Stimulated activated CD4-positive, alpha-beta T cell treated with anti-CD3 and anti-CD28 coated beads, Interleukin-1b, Interleukin-23, amount 100 ng/mL, for 4 hours (primary cell): ENCODE results near the gene GPHN.

Experiments used
- DNase-seq, 2 donors: peaks; one replicate each; pipeline ENCODE4 v3.0.0-alpha.2; 2020; ENCODE audit warnings: low read depth in 2 of 2

GPHN gene

DNA sequence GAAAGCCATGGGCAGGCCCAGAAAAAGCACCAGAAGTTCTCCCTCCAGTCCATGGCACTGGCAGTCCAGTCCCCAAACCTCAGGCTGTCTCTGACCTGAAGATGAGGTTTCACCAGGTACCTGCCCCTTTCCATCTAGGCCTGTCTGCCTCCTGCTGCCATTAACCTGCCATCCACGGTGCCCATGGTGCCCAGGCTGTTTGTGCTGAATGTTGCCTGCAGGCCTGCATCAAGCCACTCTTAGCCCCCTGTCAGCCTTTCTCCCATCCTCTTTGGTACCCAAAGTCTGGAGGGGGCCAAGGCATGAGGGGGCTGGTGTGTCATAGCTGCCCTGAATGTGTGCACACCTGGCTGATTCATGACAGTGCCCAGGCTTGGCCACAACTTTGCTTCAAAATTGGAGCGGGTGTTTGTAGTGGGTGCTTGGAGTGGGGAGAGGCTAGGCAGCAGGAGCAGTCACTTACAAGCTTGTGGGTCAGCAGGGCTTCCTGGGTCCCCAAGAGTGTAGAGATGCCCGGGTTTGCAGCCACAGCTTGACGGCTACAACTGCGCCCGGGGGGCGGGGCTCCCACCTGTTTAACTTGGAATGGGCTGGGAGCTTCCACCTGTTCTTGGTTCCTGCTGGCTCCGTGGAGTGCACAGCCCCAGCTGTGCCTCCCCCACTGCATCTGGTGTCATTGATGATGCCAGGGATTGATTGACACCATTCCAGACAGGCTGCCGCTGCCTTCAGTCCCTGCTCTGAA lies 88.5 kb downstream of the GPHN start:
- no peak for DNase-seq

DNA sequence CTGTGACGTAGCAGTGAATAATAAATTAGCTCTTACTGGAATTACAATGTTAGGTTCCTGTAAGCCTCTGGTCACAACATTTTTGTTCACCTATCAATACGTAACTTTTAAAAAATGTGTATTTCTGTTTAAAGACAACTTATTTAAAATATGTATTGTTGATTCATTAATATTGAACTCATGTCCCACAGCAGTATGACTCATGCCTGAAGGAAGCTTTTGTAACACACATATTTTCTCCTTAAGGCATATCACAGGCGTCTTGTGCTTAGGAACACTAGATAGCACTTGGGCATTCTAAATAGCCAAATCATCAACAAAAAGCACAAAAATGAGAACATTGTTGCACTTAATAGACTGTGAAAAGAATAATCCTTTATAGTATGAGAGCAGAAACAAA lies 92.5 kb downstream of the GPHN start:
- DNase-seq = no peak

DNA sequence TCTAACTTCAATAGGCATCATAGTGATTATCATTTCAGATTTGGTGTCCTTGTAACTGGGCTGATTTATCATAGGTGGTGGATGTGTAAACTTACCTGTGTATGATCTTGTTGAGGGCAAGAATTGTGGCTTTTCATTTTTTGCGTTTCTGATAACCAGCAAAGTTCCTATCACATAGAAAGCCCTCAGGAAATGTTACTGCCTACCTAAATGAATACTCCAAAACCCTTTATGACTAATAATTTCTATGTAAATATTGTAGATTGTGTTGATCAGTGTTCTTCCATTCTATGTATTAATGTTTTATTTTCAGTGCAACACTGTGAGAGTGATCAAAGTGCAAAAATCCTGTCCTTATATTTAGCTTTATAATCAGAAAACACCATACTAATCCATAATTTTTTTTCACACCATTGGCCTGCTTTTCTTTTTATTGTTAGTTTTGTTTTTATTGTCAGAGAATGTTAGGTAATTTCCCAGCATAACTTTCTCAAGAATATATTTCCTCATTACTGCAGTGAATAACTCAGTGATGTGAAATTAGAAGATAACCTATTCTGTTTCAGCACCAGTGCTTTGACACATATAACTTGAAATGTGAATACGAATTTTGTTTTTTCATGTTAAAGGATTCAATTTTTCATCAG lies 94.1 kb downstream of the GPHN start:
- DNase-seq = no peak

DNA sequence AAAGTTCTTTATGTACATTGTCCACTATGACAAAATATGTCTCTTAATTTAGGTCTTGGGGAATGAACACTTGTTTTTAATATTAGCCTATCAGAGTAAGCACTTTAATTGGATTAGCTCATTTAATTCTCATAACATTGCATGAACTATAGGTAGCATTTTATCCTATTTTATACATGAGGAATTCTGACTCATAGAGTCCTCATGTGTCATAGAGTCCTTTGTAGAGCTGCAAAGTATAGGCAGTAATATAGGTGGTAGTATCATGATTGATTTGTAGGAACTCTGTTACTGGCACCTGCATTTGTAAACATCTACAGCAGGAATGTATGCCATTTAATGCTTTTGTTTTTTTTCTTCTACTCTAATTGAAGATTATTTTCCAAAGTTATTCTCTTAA lies 96.0 kb downstream of the GPHN start:
- DNase-seq = no peak

DNA sequence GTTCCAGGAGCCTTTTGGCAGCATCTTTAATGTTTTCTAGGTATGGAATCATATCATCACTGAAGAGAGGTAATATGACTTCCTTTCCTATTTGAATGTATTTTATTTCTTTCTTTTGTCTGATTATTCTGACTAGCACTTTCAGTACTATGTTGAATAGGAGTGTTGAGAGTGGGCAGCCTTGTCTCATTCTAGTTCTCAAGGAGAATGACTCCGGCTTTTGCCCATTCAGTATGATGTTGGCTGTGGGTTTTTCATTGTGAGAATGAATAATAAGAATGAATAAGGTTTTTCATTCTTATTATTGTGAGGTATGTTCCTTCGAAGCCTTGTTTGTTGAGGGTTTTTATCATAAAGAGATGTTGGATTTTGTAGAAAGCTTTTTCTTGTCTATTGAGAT lies 98.9 kb downstream of the GPHN start:
- DNase-seq = no peak

DNA sequence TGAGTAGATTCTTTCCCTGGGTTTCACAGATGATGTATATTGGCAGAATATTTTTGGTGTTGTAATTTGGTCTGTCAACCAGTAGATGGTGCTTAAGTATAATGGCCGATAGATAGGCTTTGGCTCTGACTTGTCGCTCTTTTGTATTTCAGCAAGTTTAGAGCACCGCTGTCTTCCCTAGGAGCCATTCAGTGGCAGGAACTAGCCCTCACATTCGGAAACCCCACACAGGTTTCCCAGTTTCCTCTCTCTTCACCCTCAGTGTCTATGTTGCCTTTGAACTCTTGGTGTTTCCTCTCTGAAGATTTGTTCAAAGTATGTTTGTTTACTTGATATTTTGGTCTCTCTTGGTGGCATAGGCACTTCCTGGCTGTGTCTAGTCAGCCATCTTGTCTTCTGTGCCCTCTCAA lies 102.2 kb downstream of the GPHN start:
- no peak for DNase-seq

DNA sequence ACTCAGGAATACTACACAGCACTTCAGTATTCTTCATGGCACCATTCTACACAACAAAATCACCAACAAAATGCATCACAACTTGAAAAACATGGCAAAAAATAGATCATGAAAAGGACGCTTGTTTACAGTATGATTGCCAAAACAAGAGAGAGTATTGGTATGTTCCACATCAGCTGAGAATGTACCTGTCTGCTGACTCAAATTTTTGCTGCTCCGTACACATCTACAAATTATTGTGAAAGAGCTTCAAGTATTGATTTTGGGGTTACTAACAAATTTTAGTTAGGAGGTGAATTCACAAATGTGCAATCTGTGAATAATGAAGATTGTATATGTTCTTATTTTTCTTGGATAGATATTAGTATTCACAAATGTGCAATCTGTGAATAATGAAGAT lies 105.4 kb downstream of the GPHN start:
- DNase-seq = no peak

DNA sequence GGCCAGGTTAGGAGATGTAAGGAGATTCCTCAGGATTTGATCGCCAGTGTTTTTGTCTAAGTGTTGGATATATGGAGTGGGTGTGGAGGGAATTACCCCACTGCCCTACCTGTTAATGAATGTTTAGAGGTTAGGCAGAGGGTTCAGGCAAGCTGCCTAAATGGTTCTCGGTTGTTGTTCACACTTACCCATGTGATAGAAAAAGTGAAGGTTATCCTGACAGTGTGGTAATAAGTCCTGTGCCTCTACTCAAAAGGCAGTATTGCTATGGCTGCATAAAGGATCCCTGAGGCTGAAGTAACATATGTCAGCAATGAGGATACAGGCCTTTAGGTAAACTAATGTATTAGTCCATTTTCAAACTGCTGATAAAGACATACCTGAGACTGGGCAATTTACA lies 112.0 kb downstream of the GPHN start:
- DNase-seq = no peak

DNA sequence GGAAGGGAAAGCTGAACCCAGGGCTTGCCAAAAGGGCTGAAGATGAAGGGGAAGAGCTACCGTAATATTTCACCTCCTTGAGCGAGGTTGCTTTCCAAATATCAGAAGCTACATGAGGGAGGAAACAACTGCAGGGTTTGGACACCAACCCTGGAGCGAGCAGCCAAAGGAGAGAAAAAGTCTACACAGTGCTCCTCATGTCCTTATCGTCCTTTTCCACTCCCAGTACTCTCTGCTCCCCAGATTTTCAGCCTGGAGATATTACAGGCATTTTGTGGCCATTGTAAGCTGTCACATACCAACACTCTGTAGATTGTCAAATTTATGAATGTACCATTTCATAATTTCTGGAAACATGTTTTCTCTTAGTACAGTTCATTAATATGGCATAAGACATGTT lies 115.9 kb downstream of the GPHN start:
- DNase-seq = no peak

DNA sequence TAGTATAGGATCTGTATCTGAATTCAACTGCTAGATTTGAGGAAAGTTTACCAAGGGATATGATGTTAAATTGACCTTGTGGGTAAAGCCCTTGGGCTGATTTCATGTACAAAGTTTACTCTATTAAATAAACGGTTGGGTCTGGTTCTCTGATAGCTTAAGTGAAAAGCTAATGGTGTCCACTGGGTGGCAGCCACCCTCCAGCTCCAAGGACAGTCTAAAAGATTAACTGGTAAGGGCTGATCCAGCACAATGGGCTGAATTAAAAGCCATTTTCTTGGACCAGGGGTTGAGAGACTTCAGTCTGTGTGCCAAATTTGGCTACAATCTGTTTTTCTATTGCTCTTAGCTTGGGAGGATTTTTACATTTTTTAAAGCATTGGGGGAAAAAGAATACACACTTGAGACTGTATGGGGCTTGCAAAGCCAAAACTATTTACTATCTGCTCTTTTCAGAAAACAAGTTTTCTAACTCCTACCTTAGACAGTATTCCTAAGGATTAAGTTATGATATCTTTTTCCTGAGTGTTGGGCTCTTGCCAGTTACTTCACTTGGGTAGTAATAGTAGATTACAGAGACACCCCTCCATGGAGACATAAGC lies 116.5 kb downstream of the GPHN start:
- peak in 1 of 2 donors; percentile 27 for DNase-seq

DNA sequence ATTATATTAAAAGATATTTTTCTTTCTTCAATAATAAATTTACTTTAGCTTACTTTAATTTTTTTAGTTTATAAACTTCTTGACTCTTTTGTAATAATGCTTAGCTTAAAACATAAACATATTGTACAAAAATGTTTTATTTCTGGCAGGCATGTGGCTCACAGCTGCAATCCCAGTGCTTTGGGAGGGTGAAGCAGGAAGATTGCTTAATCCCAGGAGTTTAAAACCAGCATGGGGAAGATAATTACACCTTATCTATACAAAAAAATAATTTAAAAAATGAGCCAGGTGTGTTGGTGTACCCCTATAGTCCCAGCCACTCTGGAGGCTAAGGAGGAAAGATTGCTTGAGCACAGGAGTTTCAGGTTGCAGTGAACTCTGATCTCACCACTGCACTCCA lies 120.7 kb downstream of the GPHN start:
- no peak for DNase-seq

DNA sequence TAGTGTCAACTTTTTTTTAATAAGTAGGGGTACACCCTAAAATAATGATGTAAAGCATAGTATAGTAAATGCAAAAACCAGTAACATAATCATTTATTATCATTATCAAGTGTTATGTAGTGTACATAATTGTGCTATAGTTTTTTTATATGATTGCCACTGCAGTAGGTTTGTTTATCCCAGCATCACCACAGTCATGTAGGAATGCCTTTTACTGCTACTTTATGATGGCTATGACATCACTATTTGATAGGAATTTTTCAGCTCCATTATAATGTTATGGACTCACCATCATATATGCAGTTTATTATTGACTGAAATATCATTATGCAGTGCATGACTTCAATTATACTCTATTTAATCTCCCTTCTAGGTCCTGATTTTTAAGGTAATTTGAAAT lies 121.6 kb downstream of the GPHN start:
- DNase-seq = no peak

DNA sequence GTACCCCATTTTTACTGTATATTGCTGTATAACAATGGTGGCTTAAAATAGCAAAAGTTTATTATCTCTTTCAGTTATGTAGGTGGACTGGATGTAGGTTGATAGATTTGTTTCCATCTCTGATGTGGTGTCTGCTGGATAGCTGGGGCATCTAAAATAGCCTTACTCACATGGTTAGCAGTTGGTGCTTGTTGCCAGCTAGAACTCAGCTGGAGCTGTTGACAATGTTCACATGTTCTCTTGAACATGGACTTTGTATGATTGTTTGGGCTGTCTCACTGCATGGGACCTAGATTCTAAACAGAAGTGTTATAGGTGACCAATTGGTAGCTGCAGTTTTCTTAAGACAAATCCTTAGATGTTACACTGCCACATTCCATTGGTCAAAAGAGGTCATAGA lies 126.9 kb downstream of the GPHN start:
- no peak for DNase-seq

DNA sequence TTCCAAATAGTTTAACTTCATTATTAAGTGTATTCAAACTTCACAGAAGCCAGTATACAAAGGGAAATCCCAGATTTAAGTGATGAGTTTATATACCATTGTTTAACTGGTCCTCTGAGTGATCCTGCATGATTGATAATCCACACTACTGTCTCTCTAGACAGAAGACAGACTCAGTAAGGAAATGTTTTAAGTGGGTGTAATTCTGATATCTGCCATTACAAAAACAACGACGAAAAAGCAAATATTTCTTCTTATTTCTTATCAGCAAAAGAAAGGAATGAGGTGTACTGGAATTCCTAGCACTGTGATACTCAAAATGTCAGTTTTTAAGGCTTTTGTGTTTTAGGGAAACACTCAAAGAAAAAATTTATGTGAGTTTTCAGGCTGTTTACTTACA lies 127.5 kb downstream of the GPHN start:
- no peak for DNase-seq

DNA sequence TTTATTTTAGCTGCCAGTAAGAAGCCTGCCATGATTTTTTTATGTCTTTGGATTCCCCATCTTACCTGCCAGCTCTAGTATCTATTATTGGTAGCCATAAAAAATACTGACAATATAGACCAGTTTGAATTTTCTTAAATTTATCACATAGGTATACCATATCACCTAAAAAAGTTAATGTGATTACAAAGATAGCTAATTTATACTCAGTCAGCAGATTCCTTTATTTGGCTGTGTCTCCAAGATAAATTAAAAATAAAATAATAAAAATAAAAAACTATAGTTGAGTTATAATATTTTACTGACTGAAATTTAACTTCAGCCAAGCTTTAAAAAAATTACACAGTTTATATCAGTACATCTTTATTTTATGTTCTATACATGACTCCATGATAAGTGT lies 128.3 kb downstream of the GPHN start:
- no peak for DNase-seq

DNA sequence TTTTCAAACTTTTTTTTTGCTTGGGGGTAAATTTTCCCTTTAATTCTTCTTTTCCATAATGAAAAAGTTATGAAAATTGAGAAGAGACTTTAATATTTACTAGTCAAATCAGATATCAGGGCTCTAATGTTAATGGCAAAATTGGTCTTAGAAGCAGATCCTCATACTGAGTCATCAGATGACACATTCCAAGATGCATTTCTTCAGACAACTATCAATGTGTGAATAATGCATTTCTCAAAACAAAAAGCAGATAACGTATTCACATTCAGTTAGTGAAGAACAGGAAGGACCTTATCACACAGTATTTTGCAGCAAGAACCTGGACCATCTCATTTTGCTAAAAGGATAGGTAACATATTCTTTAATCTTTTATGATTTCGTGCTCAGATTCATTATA lies 130.7 kb downstream of the GPHN start:
- no peak for DNase-seq

DNA sequence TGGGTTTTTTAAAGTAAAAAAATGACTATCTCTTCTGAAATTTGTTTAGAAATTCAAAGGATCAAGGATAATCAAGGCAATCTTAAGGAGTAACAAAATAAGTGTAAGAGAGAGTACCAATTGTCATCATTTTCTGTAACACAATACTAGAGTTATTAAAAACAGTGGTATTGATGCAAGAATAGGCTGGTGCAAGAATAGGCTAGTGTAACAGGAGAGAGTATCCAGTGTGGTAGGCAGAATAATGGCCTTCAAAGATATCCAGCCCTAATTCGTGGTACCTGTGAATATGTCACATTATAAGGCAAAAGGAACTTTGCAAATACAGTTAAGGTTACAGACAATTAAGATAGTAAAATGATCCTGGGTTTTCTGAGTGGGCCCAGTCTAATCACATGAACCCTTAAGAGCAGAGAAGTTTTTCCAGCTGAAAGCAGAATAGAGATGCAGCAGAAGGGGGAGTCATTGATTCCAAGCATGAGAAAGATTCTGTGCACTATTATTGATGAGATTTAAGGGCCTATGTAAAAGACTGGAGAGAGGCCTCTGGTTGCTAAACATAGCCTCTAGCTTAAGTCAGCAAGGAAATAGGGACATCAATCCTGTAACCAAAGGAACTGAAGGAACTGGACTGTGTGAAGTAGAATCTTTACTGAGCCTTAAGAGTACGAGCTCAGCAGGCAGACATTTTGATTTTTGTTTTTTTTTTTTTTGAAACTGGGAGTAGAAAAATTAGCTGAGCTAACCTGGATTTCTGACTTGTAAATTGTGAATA lies 134.1 kb downstream of the GPHN start:
- DNase-seq = no peak

DNA sequence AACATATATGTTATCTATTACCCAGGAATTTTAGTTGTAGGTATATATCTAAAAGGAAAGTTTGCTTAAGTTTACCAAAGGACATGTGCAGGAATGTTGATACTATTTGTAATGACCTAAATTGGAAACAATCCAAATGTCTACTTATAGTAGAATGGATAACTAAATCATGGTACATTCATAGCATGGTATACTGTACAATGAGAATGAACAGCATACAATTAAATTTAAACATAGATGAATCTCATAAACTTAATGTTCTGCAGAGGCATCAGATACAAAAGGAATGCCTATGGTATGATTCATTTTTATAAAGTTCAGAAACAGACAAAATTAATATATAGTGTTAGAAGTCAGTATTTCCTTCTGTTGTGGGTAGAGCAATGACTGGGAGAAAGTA lies 135.4 kb downstream of the GPHN start:
- no peak for DNase-seq

DNA sequence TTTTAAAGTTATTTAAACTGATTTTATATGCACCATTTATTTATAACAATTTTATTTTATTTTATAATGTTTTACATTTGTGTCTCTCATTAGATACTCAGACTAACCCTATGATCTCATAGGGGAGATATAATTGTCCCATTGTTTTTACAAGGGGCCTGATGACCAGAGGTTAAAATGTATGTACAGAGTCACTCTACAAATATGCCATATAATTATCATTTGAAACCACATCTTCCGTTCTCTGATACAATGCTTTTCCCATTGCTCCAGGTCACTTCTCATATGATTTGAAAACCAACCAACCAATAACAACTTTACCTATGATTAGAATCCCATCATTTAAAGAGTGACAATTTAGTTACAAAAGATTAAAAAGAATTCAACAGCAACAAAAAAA lies 137.8 kb downstream of the GPHN start:
- no peak for DNase-seq

DNA sequence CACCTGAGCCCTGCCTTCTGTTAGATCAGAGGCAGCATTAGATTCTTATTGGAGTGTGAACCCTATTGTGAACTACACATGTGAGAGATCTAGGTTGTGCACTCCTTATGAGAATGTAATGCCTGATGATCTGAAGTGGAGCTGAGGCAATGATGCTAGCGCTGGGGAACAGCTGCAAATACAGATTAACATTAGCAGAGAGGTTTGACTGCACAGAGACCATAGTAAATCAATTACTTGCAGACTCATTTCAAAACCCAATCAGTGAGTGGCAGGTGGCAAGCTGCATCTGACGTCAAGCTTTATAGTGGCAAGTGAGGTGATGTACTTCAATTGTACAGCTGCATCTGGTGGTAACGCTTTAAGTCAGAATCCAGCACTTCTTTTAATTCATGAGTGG lies 141.6 kb downstream of the GPHN start:
- no peak for DNase-seq

DNA sequence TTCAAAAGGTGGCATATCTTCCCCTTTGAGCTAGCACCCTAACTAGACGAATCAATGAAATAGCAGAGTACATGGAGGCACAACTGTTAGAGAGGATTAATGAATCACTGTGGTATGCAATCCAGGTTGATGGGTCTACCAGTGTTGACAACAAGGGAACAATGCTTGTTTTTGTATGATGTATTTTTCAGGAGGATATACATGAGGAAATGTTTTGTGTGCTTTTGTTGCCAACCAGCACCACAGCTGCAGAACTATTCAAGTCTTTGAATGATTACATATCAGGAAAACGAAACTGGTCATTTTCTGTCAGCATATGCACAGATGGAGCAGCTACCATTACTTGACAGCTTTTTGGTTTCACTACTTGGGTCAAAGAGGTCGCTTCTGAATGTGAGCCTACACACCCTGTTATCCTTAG lies 142.6 kb downstream of the GPHN start:
- no peak for DNase-seq

DNA sequence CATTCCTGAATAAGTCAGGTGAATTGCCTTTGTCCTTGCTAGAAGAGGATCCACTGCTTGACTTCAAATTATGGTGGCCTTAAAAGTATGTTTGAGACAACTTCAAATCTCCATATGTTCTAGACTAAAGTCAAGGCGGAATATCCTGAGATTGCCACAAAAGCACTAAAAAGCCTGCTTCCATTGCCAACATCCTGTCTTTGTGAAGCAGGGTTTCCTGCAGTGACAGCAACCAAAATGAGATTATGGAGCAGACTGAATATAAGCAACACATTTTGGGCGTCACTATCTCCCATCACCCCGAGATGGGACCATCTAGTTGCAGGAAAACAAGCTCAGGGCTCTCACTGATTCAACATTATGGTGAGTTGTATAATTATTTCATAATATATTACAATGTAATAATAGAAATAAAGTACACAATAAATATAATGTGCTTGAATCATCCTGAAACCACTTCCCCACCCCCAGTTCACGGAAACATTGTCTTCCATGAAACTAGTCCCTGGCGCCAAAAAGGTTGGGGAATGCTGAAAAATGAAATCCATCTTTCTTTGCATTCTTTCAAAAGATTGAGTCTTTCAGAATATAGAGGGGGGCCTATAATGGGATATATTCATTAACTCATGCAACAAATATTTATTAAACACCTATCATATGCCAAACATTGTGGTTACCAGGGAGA lies 143.7 kb downstream of the GPHN start:
- DNase-seq = no peak
